HPDE6-E6E7 (cell line): ENCODE data around the gene HEPACAM.

Experiments used
- DNase-seq: peaks from one replicate; pipeline ENCODE4 v3.0.0; 2011; ENCODE audit warnings: missing footprints; ENCODE audit errors: extremely low spot score

The HEPACAM gene

GRCh38 chr11:124884869-124885479, 50.9 kb downstream of the HEPACAM start:
- no peak for DNase-seq

- no peak for DNase-seq
These were observed 51.5 kb downstream of the HEPACAM start for GRCh38 chr11:124884340-124884739.

GRCh38 chr11:124882339-124883071, 53.3 kb downstream of the HEPACAM start:
- no peak for DNase-seq

GRCh38 chr11:124880958-124881357, 54.9 kb downstream of the HEPACAM start:
- DNase-seq = no peak

- DNase-seq = no peak
These were observed 55.6 kb downstream of the HEPACAM start for GRCh38 chr11:124880290-124880611.

- DNase-seq = no peak
These were observed 56.2 kb downstream of the HEPACAM start for GRCh38 chr11:124879493-124880289.

GRCh38 chr11:124878759-124879492, 56.9 kb downstream of the HEPACAM start:
- DNase-seq = no peak

GRCh38 chr11:124877910-124878758, 57.7 kb downstream of the HEPACAM start:
- DNase-seq = no peak

- no peak for DNase-seq
These were observed 58.3 kb downstream of the HEPACAM start for GRCh38 chr11:124877631-124877909.

- no peak for DNase-seq
These were observed 58.8 kb downstream of the HEPACAM start for GRCh38 chr11:124876818-124877630.

GRCh38 chr11:124875943-124876817, 59.7 kb downstream of the HEPACAM start:
- peak; percentile 89 for DNase-seq

- no peak for DNase-seq
These were observed 60.4 kb downstream of the HEPACAM start for GRCh38 chr11:124875401-124875800.

GRCh38 chr11:124874571-124875255, 61.1 kb downstream of the HEPACAM start:
- DNase-seq = no peak

- no peak for DNase-seq
These were observed 61.9 kb downstream of the HEPACAM start for GRCh38 chr11:124873951-124874350.

GRCh38 chr11:124872741-124873140, 63.1 kb downstream of the HEPACAM start:
- no peak for DNase-seq

- no peak for DNase-seq
These were observed 63.6 kb downstream of the HEPACAM start for GRCh38 chr11:124872280-124872679.

GRCh38 chr11:124870430-124870829, 65.4 kb downstream of the HEPACAM start:
- no peak for DNase-seq

GRCh38 chr11:124869856-124870387, 65.9 kb downstream of the HEPACAM start:
- no peak for DNase-seq

- DNase-seq = no peak
These were observed 66.5 kb downstream of the HEPACAM start for GRCh38 chr11:124869331-124869730.
